ENCODE data around the gene PADI2.

DNA sequence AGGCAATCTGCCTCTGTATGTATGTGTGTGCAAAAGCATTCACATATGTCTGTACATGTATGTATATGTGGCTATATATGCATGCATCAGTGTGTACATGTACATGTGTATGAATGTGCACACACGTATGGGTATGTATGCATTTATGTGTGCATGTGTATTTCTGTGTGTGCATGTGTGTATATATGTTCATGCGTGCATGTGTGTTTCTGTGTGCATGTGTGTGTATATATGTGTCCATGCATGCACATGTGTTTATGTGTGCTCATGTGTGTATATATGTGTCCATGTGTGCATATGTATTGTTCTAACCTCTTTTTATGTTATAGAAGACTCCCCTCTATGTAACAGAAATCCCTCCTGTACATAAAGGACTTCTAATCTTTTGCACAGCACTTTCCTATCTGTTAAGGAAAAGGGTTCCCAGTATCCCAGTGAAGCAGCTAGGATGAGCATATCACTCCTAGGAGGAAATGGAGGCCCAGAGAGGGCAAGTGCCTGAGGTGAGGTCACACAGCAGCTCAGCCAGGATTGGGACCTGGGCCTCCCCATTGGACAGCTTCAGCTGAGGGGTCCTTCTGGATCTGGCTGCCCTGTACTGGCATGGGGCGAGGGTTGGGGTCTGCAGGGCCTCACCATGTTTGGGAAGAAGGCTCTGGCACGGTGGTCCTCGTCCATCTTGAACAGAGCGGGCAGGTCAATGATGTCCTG, 49.6 kb downstream of the PADI2 start:
- TF ChIP-seq, protein P1, sequence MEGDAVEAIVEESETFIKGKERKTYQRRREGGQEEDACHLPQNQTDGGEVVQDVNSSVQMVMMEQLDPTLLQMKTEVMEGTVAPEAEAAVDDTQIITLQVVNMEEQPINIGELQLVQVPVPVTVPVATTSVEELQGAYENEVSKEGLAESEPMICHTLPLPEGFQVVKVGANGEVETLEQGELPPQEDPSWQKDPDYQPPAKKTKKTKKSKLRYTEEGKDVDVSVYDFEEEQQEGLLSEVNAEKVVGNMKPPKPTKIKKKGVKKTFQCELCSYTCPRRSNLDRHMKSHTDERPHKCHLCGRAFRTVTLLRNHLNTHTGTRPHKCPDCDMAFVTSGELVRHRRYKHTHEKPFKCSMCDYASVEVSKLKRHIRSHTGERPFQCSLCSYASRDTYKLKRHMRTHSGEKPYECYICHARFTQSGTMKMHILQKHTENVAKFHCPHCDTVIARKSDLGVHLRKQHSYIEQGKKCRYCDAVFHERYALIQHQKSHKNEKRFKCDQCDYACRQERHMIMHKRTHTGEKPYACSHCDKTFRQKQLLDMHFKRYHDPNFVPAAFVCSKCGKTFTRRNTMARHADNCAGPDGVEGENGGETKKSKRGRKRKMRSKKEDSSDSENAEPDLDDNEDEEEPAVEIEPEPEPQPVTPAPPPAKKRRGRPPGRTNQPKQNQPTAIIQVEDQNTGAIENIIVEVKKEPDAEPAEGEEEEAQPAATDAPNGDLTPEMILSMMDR (conservative IDR thresholded peaks at IDR 0.05), result no peak
- no peak for TF ChIP-seq EZH2 (IDR thresholded peaks at IDR 0.05; ENCODE audit: low read depth)

Data from PC-9 (cell line).